ENCODE data around the gene TUBB3.
"Not testable (repeated sequence)": the region's sequence is repeated elsewhere in the genome, so short reads cannot be mapped to it uniquely, and the experiment has no call there.

The TUBB3 gene

DNA sequence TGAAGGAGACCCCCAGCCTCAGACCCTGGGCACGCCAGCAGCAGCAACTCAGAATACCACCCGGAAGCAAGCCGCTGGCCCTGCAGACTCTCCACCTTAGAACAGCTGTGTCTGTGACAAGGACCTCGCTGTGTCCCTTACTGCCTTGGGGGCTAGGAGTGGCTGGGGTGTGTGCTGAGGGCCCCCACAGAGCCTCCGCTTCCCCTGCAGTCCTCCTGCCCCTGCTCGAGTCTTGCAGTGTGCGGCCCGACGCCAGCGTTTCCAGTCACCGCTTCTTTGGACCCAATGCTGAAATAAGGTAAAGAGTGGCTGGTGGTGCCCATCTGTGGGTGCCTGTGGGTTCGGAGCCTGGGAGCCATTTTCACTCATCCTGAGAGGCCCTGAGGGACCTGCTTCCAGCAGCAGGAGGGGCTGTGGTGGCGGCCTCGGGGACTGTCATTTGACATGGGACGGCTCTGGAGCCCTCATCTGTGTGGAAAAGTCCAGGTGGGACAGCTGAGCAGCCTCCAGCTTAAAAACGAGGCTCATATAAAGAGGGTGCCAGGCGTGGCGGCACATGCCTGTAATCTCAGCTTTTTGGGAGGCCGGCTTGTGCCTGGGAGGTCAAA, 19.1 kb upstream of the TUBB3 start:
- DNase-seq = no peak

DNA sequence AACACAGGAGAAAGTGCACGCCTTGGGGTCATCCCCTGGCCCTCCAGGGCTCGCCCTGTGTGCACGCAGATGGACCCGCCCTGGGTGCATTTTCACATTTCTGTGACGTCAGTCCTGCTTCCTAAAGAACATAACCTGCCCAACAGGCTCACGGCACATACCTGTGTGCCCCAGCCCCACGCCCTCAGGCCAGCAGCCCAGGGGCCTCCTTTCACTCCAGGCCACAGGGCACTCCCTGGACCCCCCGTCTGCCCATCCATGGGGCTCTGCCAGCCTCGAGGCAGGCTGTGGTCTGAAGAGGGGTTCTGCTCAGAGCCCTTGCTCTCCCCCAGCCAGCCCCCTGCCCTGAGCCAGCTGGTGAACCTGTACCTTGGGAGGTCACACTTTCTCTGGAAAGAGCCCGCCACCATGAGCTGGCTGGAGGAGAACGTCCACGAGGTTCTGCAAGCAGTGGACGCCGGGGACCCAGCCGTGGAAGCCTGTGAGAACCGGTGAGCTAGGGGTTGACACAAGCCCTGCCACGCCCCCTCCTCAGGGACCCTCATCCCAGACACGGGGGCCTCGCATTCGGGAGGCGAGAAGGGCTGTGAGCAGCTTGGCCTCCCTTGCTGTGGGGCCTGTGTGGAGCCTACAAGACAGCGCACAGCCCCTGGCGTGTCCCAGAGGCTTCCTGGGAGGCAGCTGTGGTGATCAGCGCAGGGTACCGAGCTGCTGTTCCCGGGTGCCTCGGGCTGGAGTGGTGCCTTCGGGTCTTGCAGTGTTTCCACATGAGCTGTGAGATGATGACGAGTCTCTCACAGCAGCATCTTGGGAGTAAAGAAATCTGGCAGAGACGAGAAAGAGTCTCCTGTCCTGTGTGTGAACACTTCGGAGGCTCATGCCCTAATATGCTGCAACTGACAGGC, 18.3 kb upstream of the TUBB3 start:
- DNase-seq = no peak

DNA sequence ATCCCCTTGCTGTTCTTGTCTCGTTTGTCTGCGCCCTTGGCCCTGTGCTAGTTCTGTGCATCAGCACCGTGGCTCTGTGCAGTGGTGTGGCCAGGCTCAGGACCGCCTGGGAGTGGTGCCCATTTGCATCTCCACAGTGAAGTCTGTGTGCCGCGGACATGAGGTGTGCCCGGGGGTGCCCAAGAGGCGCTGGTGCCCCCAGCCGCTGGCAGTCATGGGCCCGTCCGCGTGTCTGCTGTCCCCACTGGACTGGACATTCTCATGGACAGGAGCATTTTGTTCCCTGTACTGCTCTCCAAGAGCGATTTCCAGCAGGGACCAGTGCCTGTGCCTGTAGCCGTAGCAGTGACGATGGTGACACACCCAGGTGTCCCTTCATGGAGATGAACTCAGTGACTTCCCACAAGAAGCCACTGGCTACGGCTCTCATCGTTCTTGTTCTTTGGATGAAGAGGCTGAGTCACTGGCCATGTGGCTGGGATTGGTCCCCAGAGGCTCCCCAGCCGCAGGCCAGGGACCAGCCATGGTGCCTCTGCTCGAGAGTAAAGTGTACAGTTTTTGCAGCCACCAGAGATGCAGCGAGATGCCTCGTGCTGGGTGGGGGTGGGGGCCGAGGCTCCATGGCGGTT, 17.5 kb upstream of the TUBB3 start:
- DNase-seq = no peak

- DNase-seq = no peak
Measured at GRCh38 chr16:89906140-89907025, 16.8 kb upstream of the TUBB3 start.

- no peak for DNase-seq
Measured at GRCh38 chr16:89907055-89907814, 15.9 kb upstream of the TUBB3 start.

- no peak for DNase-seq
Measured at GRCh38 chr16:89908236-89908635, 14.9 kb upstream of the TUBB3 start.

DNA sequence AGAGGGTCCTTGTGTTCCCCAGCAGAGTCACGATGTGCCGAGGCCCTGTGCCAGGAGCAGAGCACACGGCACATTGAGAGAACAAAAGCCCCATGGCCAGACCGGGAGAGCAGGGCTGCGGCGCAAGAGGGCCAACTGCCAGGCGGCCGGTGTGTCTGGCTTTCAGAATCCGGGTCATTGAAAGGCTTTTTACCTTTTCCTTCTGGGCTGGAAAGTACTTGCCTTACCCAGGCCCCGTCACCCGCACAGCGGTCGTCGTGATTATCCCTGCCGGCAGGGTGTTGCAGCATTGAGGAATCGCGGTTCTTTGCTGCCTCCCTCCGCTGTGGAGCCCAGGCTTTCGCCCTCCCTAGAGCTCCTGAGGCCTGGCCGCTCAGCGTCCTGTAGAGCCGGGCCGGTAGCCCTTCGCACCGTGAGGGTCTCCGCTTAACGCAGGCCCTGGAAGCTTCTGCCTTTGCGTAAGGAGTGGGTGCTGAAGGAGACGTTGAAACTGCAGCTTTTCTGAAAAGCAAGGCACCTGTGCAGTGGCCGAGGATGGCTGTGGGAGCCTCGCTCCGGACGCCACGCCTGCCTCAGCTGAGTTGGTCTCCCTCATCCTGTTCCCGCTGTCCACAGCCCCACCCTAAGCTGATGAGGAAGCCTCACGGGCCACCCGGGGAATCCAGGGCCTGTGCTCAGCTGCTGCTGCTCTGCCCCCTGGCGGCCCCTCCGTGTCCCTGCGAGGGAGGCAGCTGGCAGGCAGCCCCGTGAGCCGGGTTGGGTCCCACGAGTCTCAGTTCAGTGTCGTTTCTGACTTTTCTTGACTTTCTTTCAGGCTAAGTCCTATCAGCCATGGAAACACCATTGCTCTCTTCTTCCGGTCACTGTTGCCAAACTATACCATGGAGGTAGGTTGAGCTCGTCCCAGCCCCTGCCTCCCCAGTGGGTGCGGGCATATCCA, 13.1 kb upstream of the TUBB3 start:
- DNase-seq = peak; percentile 70 to 74

DNA sequence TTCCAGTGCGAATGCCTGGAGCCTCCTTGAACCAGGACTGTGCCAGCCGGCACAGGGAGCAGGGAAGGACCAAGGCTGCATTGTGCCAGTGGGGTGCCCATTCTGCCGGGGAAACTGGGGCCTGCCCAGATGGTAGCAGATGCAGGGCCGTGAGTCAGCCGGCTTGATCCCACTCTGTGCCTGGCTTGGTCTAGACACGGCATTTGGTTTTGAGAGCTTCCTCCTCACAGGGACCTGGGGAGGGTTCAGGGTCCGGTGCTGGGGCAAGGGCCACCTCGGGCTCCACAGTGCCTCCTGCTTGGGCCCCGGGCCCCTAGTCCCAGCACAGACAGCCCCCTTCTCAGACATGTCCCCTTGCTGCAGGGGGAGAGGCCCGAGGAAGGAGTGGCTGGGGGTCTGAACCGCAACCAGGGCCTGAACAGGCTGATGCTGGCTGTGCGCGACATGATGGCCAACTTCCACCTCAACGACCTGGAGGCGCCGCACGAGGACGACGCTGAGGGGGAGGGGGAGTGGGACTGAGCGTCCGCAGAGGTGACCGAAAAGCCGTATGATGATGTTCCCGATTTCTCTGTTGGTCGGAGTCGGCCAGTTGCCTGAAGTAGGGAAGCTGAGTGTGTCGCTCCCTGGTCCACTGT, 12.3 kb upstream of the TUBB3 start:
- DNase-seq = no peak

- no peak for DNase-seq
Measured at GRCh38 chr16:89911375-89911774, 11.8 kb upstream of the TUBB3 start.

- DNase-seq = no peak
Measured at GRCh38 chr16:89912143-89912542, 11.0 kb upstream of the TUBB3 start.

- no peak for DNase-seq
Measured at GRCh38 chr16:89912627-89913026, 10.5 kb upstream of the TUBB3 start.

- DNase-seq = no peak
Measured at GRCh38 chr16:89913408-89914387, 9.4 kb upstream of the TUBB3 start.

GRCh38 chr16:89914642-89915285, 8.4 kb upstream of the TUBB3 start:
- not testable (repeated sequence) for DNase-seq

DNA sequence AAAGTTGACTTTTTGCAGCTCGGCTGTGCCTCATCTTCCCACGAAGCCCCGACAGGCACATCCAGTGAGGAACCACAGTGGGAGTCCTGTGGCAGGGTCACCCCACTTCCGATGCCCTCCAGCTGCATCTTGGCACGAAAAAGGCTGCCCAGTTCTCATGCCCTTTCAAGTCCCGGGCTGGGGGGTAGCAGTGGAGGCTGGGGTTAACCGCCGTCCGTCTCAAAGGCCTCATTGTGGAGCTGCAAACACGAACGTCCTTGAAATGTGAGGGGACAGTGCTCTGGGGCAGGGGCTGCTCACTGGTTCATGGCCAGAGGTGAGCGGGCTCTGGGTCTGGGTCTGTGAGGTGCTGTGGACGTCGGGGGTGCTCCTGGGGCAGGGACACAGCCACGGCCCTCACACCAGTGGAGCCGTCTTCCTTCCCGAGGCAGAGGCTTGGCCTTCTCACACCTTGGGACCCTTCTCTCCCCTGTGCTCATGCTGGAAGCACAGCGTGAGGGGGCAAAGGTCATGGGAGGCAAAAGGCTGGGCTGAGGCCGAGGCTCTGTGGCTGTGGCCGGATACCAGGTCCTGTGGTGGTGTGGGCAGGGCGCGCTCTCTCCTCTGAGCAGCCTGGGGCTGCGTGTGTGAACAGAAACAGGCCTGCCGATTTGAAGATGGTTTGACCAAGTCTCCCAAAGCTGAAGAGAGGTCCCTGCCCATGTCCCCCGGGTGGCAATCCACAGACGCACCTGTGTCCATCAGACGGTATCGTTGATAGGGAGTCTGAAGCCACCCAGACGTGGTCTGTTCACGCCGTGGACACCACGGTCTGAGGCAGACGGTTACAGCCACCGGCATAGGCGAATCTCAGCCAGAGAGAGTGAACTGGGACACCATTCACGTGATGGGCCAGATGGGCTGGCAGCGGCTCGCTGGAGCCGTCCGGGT, 7.6 kb upstream of the TUBB3 start:
- no peak for DNase-seq

- peak; percentile 80 to 82 for DNase-seq
Measured at GRCh38 chr16:89917773-89918452, 5.2 kb upstream of the TUBB3 start.

GRCh38 chr16:89918453-89919347, 4.4 kb upstream of the TUBB3 start, which contains the start of gene MC1R:
MC1R (plus strand) TSS chr16:89918862; CDS start chr16:89919259, 397 bp downstream.
- DNase-seq = peak in 1 of 2 donors; percentile 26

All from CD4-positive, alpha-beta T cell treated with Interleukin-1 beta for 1 hour (primary cell).